IMR-90 (cell line): ENCODE data around the gene KCNIP3. TPM values are rescaled to one million over a fixed set of nuclear protein-coding genes. Genes with fewer than 3 reads are reported as not detected.

ENCODE experiments used
- ATAC-seq: fragments of 200-7000 bp; cut with Tn5 transposase; 2 replicates; pipeline ENCODE4 v1.9.1; 2020; ENCODE audit warnings: low read depth, mild to moderate bottlenecking, moderate library complexity
- BruUV-seq: library from RNA; stranded (reverse); fragments of 400-500 nt; replicated peaks from 2 replicates; lab custom pipeline; 2021; lab: Mats Ljungman, UMichigan
- CTCF ChIA-PET: fragments of 300-600 bp; formaldehyde crosslinking; extraction: SDS; loops from one replicate; lab custom pipeline; 2021; ENCODE audit warnings: antibody characterized with exemption; lab: Yijun Ruan, JAX
- POLR2A ChIA-PET: fragments of 300-600 bp; sonication (Branson Sonifier 250); formaldehyde crosslinking; loops from one replicate; lab custom pipeline; 2022; ENCODE audit warnings: antibody characterized with exemption; ENCODE audit not compliant: unreplicated experiment; lab: Charles Lee
- DNase-seq: peaks from one replicate; pipeline ENCODE4 v3.0.0; 2013
- H2AFZ ChIP-seq: replicated peaks from 2 replicates; pipeline ENCODE3; 2013; ENCODE audit warnings: low read length, mild to moderate bottlenecking; ENCODE audit not compliant: poor library complexity
- H2AK5ac ChIP-seq: 2 replicates; pipeline ENCODE4 v1.6.1; 2013; ENCODE audit warnings: low read depth, low read length, inconsistent platforms
- H2AK9ac ChIP-seq: replicated peaks from 2 replicates; pipeline ENCODE3; 2013; ENCODE audit warnings: mild to moderate bottlenecking, low read depth, low read length, moderate library complexity; ENCODE audit not compliant: poor library complexity
- H2BK120ac ChIP-seq: 2 replicates; pipeline ENCODE4 v1.6.1; 2013; ENCODE audit warnings: low read depth, low read length, inconsistent platforms
- H2BK15ac ChIP-seq: 3 replicates; pipeline ENCODE4 v1.6.1; 2013; ENCODE audit warnings: low read depth, low read length, inconsistent platforms
- H2BK20ac ChIP-seq: 2 replicates; pipeline ENCODE4 v1.6.1; 2013; ENCODE audit warnings: low read depth, mild to moderate bottlenecking, inconsistent platforms, low read length, moderate library complexity
- H2BK5ac ChIP-seq: 2 replicates; pipeline ENCODE4 v1.6.1; 2013; ENCODE audit warnings: mild to moderate bottlenecking, low read depth, low read length, inconsistent platforms; ENCODE audit not compliant: poor library complexity, severe bottlenecking
- H3K14ac ChIP-seq: replicated peaks from 2 replicates; pipeline ENCODE4 v1.6.1; 2013; ENCODE audit warnings: low read depth, low read length, inconsistent platforms
- H3K18ac ChIP-seq: 2 replicates; pipeline ENCODE4 v1.6.1; 2013; ENCODE audit warnings: low read depth, low read length, control low read depth
- H3K23ac ChIP-seq: 2 replicates; pipeline ENCODE4 v1.6.1; 2013; ENCODE audit warnings: low read depth, low read length, inconsistent platforms
- H3K27ac ChIP-seq: 2 replicates; pipeline ENCODE4 v1.5.1; 2013; ENCODE audit warnings: mild to moderate bottlenecking, control low read depth, low read length; ENCODE audit not compliant: insufficient read depth
- H3K27me3 ChIP-seq: 2 replicates; pipeline ENCODE4 v1.6.1; 2013; ENCODE audit warnings: low read length; ENCODE audit not compliant: control insufficient read depth, insufficient read depth
- H3K36me3 ChIP-seq: 2 replicates; pipeline ENCODE4 v1.6.1; 2013; ENCODE audit warnings: low read length, mixed read lengths; ENCODE audit not compliant: control insufficient read depth, insufficient read depth
- H3K4ac ChIP-seq: 2 replicates; pipeline ENCODE4 v1.6.1; 2013; ENCODE audit warnings: low read depth, low read length, inconsistent platforms
- H3K4me1 ChIP-seq: 2 replicates; pipeline ENCODE4 v1.6.1; 2013; ENCODE audit warnings: low read length, mixed read lengths; ENCODE audit not compliant: control insufficient read depth, insufficient read depth
- H3K4me2 ChIP-seq: 2 replicates; pipeline ENCODE4 v1.6.1; 2013; ENCODE audit warnings: low read depth, mild to moderate bottlenecking, control low read depth, low read length, moderate library complexity
- H3K4me3 ChIP-seq: 2 replicates; pipeline ENCODE4 v1.5.1; 2013; ENCODE audit warnings: low read depth, mild to moderate bottlenecking, control low read depth, low read length, moderate library complexity; ENCODE audit not compliant: insufficient read depth
- H3K56ac ChIP-seq: 2 replicates; pipeline ENCODE4 v1.6.1; 2013; ENCODE audit warnings: low read length, inconsistent platforms; ENCODE audit not compliant: insufficient read depth; ENCODE audit errors: extremely low read depth
- H3K79me1 ChIP-seq, 2 experiments: 2 replicates each; pipeline ENCODE4 v1.6.1; 2013; ENCODE audit warnings: low read length in 2 of 2, inconsistent platforms in 1 of 2, low read depth in 1 of 2
- H3K9ac ChIP-seq: 2 replicates; pipeline ENCODE4 v1.6.1; 2013; ENCODE audit warnings: low read depth, low read length, control low read depth
- H3K9me1 ChIP-seq: 2 replicates; pipeline ENCODE4 v1.6.1; 2013; ENCODE audit warnings: low read length, inconsistent platforms; ENCODE audit not compliant: insufficient read depth
- H3K9me3 ChIP-seq: 2 replicates; pipeline ENCODE4 v1.6.1; 2013; ENCODE audit warnings: low read length; ENCODE audit not compliant: control insufficient read depth, insufficient read depth
- H4K20me1 ChIP-seq: 2 replicates; pipeline ENCODE4 v1.6.1; 2013; ENCODE audit warnings: low read length, inconsistent platforms; ENCODE audit not compliant: insufficient read depth
- H4K5ac ChIP-seq: 2 replicates; pipeline ENCODE4 v1.6.1; 2013; ENCODE audit warnings: mild to moderate bottlenecking, low read depth, low read length, control low read depth
- H4K8ac ChIP-seq, 2 experiments: 2 replicates each; pipeline ENCODE4 v1.6.1; 2013; ENCODE audit warnings: low read depth in 2 of 2, low read length in 2 of 2, control low read depth in 1 of 2, inconsistent platforms in 1 of 2
- H4K91ac ChIP-seq: 2 replicates; pipeline ENCODE4 v1.6.1; 2013; ENCODE audit warnings: low read depth, low read length, inconsistent platforms; ENCODE audit not compliant: insufficient read depth
- CEBPB ChIP-seq: IDR thresholded peaks from 2 replicates; pipeline ENCODE4 v1.6.1; 2012; ENCODE audit warnings: low read depth, low read length, improper control_type of control experiment
- CHD1 ChIP-seq: IDR thresholded peaks from 2 replicates; pipeline ENCODE4 v1.6.1; 2012; ENCODE audit warnings: low read depth, low read length, improper control_type of control experiment
- FOS ChIP-seq: fragments of 150-350 bp; IDR thresholded peaks from 2 replicates; pipeline ENCODE4 v1.6.1; 2016; ENCODE audit warnings: low read depth, low read length
- MAFK ChIP-seq: IDR thresholded peaks from 2 replicates; pipeline ENCODE4 v1.6.1; 2012; ENCODE audit warnings: low read depth, low read length, improper control_type of control experiment
- MAZ ChIP-seq: IDR thresholded peaks from 2 replicates; pipeline ENCODE4 v1.6.1; 2012; ENCODE audit warnings: low read depth, mild to moderate bottlenecking, low read length, improper control_type of control experiment, moderate library complexity, borderline replicate concordance
- MXI1 ChIP-seq: IDR thresholded peaks from 2 replicates; pipeline ENCODE4 v1.6.1; 2012; ENCODE audit warnings: low read depth, mild to moderate bottlenecking, low read length, moderate library complexity, borderline replicate concordance
- NFE2L2 ChIP-seq: fragments of 150-350 bp; IDR thresholded peaks from 2 replicates; pipeline ENCODE4 v1.6.1; 2016; ENCODE audit warnings: low read depth, mild to moderate bottlenecking, low read length
- POLR2A ChIP-seq: IDR thresholded peaks from 2 replicates; pipeline ENCODE4 v1.6.1; 2012; ENCODE audit warnings: mild to moderate bottlenecking, low read depth, low read length
- RAD21 ChIP-seq: IDR thresholded peaks from 2 replicates; pipeline ENCODE4 v1.6.1; 2012; ENCODE audit warnings: low read length, improper control_type of control experiment
- RCOR1 ChIP-seq: IDR thresholded peaks from 2 replicates; pipeline ENCODE4 v1.6.1; 2012; ENCODE audit warnings: mild to moderate bottlenecking, low read length, improper control_type of control experiment; ENCODE audit not compliant: insufficient replicate concordance
- RFX5 ChIP-seq: IDR thresholded peaks from 2 replicates; pipeline ENCODE4 v1.8.0; 2012; ENCODE audit warnings: low read depth, mild to moderate bottlenecking, low read length, moderate library complexity
- SMC3 ChIP-seq: fragments of 150-350 bp; IDR thresholded peaks from 2 replicates; pipeline ENCODE4 v1.6.1; 2016; ENCODE audit warnings: low read depth, mild to moderate bottlenecking, antibody characterized with exemption, low read length, moderate library complexity
- USF2 ChIP-seq: fragments of 150-350 bp; IDR thresholded peaks from 2 replicates; pipeline ENCODE4 v1.6.1; 2017; ENCODE audit warnings: mild to moderate bottlenecking, antibody characterized with exemption, low read length, low read depth
- WGBS, 2 experiments: methylation state at CpG; one replicate each; pipeline versions ENCODE4 v1.1.5 to v1.1.7; 2013; ENCODE audit warnings: missing lambda C conversion rate in 2 of 2; ENCODE audit not compliant: insufficient read length in 1 of 2; ENCODE audit errors: extremely low coverage in 2 of 2; 5-methylcytosine and 5-hydroxymethylcytosine counted together
- dilution Hi-C: fragments of 300-500 bp; cut with HindIII; formaldehyde crosslinking; loops from one replicate; pipeline ENCODE4 v1.14.3; 2018; ENCODE audit warnings: low sequenced_read_pairs; ENCODE audit not compliant: unreplicated experiment
- in situ Hi-C: fragments of 300-500 bp; cut with MboI; formaldehyde crosslinking; loops from 3 replicates; pipeline ENCODE4 v1.14.3; 2019; ENCODE audit warnings: low sequenced_read_pairs, inconsistent platforms, mixed read lengths
- intact Hi-C: fragments of 100-400 bp; cut with micrococcal nuclease; formaldehyde crosslinking; loops from 2 replicates; pipeline ENCODE4 v1.10.0; 2022
- polyA plus RNA-seq, 3 experiments: library from polyadenylated mRNA; depleted of rRNA; stranded (reverse); fragments of >200 nt; gene quantifications; 2 replicates each; pipeline ENCODE4 v1.2.3, GENCODE V29; 2012; ENCODE audit warnings: low replicate concordance in 1 of 3
- total RNA-seq: library from RNA; depleted of rRNA; stranded (reverse); fragments of >200 nt; gene quantifications from 2 replicates; pipeline ENCODE4 v1.2.3, GENCODE V29; 2012
- TF ChIP-seq, protein P1 (sequence below): fragments of 150-350 bp; IDR thresholded peaks from 2 replicates; pipeline ENCODE4 v1.6.1; 2016; ENCODE audit warnings: low read depth, mild to moderate bottlenecking, low read length, moderate library complexity, borderline replicate concordance

Gene KCNIP3
- total and polyA plus RNA-seq, 2 of the 4 experiments (the other 2 are of a cell fraction), result 0.72 to 1.4 TPM

DNA sequence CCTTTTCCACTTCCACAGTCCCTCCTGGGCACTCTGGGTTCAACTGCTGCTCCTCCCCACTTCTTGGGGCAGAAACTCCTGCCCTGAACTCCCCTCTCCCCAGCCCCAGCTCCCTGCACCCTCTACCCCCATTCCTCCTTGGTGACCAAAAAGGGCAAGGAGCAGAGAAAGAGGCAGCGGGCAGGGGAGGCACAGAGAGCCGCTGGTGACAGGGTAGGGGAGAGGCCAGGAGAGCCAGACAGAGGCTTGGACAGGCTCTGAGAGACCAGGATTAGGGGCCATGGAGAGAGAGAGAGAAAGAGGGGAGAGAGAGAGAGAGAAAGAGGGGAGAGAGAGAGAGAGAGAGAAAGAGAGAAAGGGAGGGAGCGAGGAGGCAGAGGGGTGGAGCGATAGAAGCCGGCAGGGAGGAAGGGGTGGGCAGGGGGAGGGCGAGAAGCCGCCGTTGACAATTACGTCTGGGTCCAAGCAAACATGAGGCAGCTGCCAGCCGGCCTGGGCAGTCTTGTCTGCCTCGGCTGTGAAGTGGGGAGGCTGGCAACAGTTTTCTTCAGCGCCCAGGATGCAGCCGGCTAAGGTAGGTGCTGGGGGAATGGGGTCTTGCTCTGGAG is at the start of gene KCNIP3 (continued):
- TF ChIP-seq FOS (no peak), MAZ (no peak)

GRCh38 chr2:95258271-95258670 is 38.9 kb upstream of the KCNIP3 start:
- no peak overlapping the region for H3K18ac ChIP-seq
- H3K23ac ChIP-seq, result no peak overlapping the region
- no peak overlapping the region for H2BK20ac ChIP-seq
- H3K56ac ChIP-seq, result no peak overlapping the region
- no peak overlapping the region for H4K8ac ChIP-seq
- no peak overlapping the region for H2BK120ac ChIP-seq
- CTCF ChIA-PET, result no interaction called here
- no peak overlapping the region for H4K91ac ChIP-seq
- DNase-seq, result no peak
- POLR2A ChIA-PET, result no interaction called here
- no peaks in the 10 kb centered on the region for H4K20me1 ChIP-seq
- no peak overlapping the region for H3K14ac ChIP-seq
- dilution Hi-C loops (no loop called here), in situ Hi-C loops (no loop called here), intact Hi-C loops (no loop called here)
- no peak overlapping the region for H3K4ac ChIP-seq
- no peak overlapping the region for H2AFZ ChIP-seq
- H2BK5ac ChIP-seq, result no peak overlapping the region
- H3K27ac ChIP-seq, result no peak overlapping the region
- no peak overlapping the region for H3K4me2 ChIP-seq
- no peak overlapping the region for H2AK9ac ChIP-seq
- no peak overlapping the region for H2BK15ac ChIP-seq
- WGBS, 2 experiments, result 20% methylated on average over 1 of the region's 2 CpGs; no CpG with 5 or more reads in 1 of the 2 experiments
- H3K79me1 ChIP-seq, result no peaks in the 10 kb centered on the region
- no peak overlapping the region for H3K9ac ChIP-seq
- no peaks in the 10 kb centered on the region for H3K4me1 ChIP-seq
- no peak overlapping the region for H4K5ac ChIP-seq
- H2AK5ac ChIP-seq, result no peak overlapping the region
- BruUV-seq, result no TSS peak
- no peaks in the 10 kb centered on the region for H3K27me3 ChIP-seq
- peaks cover 2% of the 10 kb centered on the region; the same call in 1 of the 2 replicates for H3K9me3 ChIP-seq
- H3K9me1 ChIP-seq, result no peaks in the 10 kb centered on the region
- H3K4me3 ChIP-seq, result no peak overlapping the region
- no peak for ATAC-seq
- H3K36me3 ChIP-seq, result no peaks in the 10 kb centered on the region
- TF ChIP-seq CHD1 (no peak), MXI1 (no peak), MAFK (no peak), SMC3 (no peak), MAZ (no peak), CEBPB (no peak), RAD21 (no peak), USF2 (no peak), POLR2A (no peak), RCOR1 (no peak), RFX5 (no peak), NFE2L2 (no peak)
- TF ChIP-seq, protein P1, sequence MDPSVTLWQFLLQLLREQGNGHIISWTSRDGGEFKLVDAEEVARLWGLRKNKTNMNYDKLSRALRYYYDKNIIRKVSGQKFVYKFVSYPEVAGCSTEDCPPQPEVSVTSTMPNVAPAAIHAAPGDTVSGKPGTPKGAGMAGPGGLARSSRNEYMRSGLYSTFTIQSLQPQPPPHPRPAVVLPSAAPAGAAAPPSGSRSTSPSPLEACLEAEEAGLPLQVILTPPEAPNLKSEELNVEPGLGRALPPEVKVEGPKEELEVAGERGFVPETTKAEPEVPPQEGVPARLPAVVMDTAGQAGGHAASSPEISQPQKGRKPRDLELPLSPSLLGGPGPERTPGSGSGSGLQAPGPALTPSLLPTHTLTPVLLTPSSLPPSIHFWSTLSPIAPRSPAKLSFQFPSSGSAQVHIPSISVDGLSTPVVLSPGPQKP, result no peak
